Stimulated activated CD4-positive, alpha-beta T cell treated with anti-CD3 and anti-CD28 coated beads, Interleukin-12 subunit alpha, Interleukin-12 subunit beta, amount 100 ng/mL, for 4 hours (primary cell): ENCODE results near the gene ARHGAP8.

ENCODE experiments used
- DNase-seq: peaks from one replicate; pipeline ENCODE4 v3.0.0-alpha.2; 2020

Gene ARHGAP8

DNA sequence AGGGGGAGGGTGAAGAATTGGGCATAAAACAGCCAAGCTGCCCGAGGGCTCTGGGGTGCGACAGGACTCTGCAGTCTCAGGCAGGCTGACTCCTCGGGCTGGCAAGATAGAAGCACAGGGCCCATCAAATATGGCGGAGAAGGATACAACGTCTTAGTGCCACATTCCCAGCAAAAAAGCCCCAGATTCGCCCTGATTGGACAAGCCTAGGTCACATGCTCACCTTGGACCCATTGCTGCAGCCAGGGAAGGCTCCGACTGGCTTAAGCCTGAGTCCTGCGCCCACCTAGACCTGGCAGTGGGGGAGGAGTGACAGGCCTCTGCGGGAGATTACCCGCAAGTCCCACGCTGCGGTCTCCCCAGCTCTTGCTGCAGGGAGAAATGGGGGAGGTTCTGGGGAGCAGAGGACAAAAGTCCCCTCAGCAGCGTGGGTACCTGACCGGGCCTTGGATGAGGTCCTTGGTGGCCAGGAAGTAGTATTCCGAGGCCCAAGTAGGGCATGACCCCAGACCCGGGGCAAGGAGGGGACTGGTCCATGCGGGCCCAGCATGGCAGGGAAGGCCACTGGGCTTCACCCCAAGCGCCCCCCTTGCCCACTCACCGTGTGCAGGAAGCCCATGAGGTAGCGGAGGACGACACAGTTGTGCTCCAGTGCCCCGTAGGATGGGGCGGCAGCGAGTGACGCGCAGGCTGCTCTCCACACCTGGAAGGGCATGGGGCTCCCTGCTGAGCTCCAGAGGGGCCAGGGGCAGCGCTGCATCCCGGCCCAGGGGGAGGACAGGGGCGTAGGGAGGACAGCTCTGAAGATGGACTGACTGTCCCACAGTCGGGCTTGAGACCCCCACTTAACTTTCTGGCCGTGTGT is 113.0 kb downstream of the ARHGAP8 start:
- DNase-seq: no peak

DNA sequence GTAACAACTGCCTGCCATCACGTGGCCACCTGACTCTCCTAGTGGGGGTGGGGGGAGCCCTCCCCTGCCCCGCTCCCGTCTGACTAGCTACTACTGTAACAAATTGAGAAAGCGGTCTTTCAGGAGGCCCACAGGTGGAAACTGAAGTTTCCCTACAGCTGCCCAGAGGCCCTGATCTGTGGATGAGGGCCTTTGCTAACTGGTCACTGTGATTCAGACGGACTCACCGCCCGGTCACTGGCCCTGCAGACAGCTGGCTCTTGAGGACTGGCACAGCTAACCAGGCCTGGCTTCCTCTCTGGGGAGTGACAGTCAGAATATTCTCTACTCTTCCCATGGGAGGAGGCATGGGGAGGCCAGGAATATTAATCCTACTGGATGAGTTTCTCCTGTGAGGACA is 116.8 kb downstream of the ARHGAP8 start:
- DNase-seq: no peak

DNA sequence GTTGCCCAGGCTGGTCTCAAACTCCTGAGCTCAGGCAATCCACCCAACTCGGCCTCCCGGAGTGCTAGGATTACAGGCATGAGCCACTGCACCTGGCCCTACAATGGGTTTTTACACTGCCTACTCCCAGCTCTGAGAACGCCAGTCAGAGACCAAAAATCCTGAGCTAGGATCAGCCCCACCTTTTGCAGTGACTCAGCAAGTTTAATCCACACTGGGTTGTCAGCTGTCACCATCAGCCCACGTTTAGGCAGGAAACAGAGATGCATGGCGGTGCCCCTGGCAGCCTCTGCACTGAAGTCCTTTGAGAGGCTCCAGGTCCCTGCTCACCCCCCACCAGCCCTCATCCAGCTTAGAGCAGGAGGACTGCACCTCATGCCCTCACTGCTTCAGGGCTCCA is 117.6 kb downstream of the ARHGAP8 start:
- no peak for DNase-seq

DNA sequence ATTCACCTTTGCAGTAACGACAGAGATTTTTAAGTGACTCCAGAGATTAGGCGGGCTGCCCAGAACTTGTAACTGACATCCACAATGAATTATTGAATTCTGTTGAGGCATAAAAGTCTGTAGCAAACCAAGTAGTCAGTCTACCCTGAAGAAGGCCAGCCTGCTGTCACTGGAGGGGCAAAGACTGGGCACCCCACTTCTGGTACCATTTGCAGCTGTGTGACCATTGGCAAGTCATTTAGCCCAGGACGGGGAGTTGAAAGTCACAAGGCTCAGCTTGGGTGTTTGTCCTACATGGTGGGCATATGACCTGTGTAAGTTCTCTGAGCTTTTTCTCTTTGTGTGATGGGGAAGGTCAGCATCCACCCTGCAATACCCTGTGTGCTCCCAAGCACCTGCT is 119.4 kb downstream of the ARHGAP8 start:
- DNase-seq: no peak

DNA sequence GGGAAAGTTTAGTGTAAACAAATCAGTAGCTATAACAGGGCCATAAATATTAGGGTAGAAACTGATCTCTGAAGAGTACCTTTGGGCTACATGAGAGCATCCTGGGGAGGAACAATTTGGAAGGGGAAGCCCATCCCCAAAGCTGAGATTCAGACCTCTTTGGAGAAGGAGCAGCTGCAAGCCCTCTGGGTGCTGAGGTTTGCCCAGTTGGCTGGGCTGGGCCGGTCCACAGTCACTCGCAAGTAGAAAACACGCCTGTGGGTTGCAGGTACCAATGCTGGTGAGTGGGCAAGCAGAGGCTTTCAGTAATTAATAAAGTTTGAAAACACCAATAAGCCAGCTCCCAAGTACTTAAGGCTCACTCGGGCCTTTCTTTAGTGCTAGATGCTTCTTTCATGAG is 124.5 kb downstream of the ARHGAP8 start:
- DNase-seq: no peak

DNA sequence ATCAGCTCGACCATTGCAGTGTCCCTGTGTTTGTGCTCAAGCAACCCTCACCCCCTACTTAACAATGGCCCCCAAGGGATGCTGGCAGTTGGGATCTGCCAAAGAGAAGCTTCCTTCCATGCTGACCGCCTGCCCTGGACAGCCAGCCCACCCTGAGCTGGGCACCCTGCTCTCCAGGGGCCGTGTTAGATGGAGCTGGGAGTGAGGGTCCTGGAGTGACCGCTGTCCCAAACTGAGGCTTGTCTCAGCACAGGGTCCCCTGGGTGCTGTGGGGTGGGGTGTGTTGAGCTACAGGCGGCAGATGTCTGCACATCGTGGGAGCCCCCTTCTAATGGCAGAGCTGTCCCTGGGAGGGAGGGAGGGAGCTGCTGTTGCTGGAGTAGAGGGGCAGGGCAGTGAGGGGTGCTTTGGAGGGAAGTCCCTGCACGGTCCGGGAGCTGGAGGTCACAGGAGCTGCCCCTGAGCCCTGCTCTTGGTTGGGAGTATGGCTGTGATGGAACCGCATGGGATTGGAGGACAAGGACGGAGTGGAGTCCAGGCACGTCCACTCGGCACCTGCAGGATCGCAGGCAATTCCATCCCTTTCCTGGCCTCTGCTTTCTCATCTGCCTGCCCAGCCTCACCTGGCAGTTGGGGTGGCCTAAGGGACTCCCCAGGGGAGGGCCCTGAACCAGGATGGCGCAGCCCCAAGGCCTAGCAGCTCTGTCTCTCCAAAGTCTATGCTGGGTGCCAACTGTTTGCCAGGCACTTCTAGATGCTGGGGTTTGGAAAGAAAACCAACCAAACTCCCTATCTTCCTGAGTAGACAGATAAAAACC is 126.3 kb downstream of the ARHGAP8 start:
- no peak for DNase-seq

DNA sequence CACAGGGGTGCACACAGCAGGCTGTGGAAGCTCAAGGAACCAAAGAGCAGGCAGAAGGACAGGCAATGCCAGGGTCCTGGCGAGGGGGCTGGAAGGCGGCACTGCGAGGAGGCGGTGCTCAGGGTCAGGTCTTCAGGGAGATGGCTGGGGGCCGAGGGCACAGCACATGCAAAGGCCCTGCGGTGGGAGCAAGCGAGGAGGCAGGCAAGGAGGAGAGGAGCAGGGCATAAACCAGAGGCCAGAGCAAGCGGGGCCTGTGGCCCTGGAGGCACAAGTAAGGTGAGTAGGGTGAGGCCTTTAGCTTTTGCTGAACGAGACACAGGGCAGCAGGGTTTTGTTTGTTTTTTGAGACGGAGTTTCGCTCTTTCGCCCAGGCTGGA is 126.9 kb downstream of the ARHGAP8 start:
- DNase-seq: no peak

DNA sequence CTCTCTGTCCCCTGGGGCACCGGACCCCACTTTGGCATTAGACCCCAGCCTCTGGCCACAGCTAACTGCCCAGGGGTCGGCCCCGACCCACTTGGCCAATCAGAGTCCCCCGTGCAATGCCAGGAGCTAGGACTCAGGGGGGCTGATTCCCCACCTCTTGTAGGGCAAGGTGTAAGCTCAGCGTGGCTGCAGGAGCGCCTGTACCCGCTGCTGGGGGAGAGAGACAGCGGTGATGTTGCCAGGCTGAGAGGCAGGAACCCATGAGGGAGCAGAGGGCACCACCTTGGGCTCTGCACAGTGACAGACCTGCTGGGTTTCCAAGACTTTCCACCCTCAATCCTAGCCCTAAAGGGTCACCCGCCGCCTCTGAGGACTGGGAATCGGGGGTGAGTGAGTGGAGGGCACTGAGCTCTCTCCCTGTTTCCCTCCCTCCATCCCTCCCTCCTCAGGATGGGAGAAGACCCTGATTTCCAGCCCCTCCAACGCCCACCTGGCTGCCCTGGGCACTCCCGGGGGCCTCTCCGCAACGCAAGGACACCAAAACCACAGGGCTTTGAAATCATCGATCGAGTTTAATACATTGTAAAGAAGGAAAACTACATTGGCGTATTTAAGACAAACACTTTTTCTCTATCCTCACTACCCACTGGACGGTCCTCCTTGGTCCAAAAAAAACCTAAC is 128.4 kb downstream of the ARHGAP8 start:
- no peak for DNase-seq

DNA sequence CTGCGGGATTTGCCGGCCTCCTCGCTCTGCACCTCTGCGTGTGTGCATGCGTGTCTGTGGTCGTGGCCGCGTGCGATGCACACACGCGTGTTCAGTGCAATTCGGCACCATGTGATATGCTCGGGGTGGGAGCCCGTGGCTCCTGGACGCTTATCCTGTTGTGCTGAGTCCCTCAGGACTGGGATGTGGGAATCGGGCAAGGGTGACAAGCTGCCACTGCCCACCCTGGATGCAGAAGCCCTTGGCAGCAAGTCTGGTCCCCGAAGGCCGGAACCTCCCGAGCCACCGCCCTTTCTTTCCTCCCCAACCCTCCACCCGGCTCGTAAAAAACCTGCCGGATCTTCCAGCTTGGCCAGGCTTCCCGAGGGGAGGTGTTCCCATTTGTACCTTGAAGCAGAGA is 129.2 kb downstream of the ARHGAP8 start:
- no peak for DNase-seq

DNA sequence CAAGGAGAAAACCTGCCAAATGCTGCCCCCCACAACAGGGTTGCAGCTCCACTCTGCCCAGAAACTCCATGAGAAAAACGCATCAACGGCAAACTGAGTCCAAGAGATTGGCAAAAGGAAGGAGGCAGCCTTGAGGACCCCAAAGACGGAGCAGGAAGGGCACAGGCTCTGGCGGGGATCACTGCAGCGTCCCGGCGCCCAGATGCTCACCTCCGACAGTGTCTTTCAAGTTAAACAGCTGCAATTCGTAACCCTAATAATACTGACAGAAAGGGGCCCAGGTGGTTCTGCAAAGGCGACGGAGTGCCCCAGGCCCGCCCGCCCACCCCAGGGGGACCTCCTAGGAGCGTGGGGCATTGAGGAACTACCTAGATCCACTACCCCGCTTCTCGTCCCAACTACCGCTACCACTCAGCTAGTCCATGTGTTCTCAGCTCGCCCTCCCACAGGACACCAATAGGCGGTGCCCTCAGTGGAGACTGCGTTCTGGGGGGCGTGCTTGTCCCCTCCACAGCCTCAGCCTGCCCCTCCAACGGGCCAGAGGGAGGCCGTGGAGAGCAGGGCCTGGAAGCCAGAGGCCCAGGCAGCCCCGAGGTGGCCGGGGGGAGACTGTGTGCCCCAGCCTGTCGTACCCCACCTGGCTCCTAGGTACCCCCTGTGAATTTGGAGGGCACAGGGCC is 130.0 kb downstream of the ARHGAP8 start:
- DNase-seq: no peak

DNA sequence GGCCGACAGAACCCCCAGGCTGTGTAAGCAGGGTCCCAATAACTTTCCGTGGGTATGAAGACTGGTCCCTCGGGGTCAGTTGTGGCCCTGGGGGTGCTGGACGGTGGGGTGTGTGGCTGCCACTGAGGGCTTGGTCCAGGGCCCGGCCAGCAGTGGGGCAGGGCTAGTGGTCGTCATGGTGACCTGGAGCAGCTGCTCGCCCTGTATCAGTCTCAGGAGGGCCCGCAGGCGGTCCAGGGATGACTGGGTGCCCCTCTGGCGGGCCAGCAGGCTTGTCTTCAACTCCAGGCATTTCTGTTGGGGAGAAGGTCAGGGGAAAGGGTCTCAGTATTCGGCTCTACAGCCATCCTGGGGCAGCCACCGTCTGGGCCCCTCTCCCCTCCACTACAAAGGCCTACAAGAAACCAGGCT is 130.6 kb downstream of the ARHGAP8 start:
- DNase-seq: no peak

DNA sequence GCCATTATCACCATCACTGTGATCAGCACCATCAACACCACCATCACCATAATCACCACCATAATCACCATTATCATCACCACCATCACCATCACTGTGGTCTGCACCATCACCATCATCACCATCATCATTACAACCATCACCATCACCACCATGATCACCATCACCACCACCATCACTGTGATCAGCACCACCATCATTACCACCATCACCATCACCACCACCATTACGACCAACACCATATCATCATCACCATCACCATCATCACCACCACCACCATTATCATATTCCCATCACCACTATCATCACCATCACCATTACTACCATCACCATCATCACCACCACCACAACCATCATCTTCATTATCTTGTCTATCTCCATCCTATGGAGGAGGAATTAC is 132.2 kb downstream of the ARHGAP8 start:
- DNase-seq: no peak

DNA sequence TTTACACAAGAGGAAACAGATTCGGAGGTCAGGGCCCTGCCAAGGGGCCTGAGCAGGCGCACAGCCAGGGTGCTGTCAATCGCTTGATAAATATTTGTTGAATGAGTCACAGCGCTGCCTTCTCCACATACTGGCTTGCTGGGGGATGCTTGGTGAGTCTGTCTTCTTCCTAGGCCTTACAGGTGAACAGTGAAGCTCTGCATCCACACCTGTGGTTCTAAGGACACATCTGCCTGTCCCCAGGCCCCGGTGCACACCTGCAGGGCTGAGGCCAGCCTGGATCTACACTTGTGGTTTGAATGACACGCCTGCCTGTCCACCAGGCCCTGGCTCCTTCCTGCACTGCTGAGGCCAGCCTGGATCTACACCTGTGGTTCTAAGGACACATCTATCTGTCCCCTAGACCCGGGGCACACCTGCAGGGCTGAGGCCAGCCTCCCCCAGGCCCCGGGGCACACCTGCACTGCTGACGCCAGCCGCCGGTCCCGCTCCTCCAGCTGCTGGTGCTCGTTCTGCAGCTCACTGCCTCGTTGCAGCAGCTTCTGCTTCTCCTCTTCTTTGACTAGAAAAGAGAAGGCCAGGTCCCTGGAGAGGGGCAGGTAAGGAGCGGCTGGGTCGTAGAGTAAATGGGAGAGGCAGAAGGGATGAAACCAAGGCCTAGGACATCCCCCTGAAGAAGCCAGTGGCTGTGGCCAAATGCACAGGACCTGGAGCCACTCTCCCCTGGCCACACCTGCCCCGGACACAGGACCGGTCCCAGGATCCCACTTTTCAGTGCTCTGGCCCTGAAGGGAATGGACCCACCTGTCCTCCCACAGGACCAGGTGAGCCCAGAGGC is 132.8 kb downstream of the ARHGAP8 start:
- no peak for DNase-seq

DNA sequence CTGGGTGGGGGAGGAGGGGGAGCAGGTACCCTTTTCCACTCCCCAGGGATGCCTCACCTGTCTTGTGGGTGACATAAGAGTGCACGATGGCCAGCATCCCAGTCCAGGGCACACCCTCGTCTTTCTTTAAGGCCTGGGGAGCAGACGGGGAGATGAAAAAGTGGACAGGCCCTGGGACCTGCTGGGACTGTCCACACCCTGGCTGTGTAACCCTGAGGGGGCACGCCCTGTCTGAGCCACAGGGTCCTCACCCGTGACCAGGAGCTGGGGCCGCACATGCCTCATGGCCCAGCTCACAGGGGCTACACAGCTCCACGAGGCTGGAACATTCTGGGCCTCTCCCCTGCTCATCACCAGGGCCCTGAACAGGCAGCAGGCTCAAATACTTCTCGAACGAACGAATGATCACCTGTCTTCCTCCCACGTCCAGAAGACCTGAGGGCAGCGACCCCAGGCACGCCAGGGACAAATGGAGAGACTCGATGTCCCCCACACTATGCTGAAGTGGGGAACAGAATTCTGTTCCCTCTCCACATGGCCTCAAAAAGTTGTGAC is 133.5 kb downstream of the ARHGAP8 start:
- DNase-seq: no peak

DNA sequence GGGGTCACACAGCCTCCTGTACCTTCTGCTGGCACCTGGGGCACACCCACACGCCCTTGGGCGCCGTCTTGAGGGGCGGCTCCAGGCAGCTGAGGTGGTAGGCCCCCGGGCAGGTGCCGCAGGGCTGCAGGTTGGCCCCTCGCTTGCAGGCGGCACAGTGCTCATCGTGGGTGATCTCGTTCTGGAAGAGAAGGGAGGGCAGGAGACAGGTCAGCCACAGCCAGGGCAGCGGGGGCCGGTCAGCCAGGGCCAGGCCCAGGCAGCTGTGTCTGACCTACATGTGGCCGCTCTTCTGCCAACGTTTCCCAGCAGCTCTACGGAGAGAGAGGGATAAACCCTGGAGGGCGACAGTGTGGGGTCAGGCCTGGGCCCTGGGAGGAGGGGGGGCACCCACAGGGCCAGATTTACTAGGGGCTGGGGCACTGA is 135.6 kb downstream of the ARHGAP8 start:
- no peak for DNase-seq

DNA sequence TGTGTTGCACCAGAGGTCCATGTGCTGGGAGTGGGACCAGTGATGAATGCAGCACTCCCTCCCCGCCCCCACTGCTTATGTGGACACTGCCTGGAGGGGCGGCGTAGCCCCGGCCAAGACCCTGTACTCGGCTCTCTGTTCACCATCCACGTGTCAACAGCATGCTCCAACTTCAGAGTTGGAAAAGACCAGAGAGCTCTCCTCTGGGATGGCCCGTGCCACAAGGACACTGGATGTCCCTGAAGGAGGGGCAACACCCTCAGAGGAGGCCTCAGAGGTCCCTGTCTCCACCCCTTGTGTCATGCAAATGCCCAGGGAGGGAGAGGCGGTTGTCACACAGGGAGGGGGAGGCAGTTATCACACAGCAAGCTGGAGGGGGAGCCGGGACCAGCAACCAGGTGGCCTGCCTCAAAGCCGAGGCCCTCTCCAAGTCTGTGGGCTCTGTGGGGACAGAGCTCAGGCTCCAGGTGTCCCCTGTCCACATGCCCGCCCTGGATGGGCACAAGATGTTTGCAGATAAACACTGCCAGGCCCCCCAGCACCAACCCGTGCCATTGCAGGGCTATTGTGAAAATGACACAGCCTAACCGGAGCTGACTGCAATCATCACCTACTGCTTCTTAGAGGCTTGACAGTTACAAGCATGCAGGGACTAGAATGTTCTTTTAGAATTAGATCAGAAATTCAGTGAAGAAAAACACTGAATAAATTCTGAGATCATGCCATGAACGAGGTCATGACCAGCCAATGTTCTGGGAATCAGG is 136.3 kb downstream of the ARHGAP8 start:
- DNase-seq: no peak

DNA sequence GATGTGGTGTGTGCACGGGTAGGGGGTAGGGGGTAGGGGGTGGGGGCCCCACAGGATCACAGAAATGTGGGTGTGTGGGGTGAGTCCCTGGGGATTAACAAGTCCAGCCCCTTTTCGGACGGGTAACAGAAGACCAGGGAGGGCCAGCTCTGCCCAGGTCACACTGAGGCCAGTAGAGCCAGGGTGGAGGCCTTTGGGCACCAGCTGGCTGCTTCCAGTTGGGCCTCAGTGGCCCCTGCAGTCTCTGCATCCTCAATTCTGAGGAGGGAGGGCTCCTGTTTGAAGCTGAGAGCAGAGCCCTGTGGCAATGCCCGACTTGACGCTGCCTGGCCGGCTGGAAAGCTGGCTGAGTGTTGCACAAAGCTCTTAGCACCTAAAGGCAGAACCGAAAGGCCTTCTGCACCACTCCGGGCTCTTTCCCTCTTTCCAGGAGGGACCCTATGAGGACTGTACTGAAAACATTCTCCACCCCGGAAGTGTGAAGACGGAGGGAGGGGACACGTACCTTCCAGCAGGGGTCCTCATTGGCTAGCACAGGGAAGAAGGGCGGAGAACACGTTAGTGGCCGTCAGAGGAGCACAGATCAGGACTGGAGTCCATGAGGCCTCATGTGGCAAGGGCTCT is 137.0 kb downstream of the ARHGAP8 start:
- no peak for DNase-seq

DNA sequence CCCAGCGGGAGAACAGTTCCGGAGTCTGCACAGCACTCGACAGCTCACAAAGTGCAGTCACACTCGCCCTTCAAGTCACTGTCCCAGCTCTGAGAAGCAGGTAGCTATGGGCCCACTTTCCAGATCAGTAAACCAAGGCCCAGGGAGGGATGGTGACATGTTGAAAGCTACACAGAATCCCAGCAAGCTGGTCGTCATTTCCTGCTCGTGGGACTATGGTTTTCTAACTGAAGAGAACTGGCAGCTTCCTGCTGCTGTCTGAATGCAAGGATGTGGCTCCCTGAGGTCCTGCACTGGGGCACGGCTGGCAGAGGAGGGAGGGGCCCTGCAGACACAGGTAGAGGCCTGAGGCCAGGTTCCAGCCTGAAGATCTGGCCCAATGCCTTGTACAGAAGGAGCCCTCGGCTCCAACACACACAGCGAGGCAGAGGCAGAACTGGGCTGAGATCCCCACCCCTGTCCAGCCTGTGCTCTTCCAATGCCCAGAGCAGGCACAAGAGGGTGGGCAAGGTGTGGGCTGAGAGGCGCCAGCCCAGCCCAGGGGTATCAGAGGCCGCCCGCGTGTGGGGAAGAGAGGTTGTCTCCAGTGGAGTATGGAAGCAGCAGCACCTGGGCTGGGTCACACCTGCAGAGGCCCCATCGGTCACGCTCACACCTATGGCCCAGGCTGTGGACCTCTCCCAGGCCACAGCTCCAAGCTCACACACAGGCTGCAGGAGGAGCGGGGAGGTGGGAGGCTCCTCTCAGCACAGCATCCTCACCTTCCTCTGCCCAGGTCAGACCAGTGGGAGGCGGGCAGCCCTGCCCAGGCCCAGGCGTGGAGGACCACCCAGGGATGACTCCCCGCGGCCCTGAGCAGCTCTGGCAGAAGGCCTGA is 138.3 kb downstream of the ARHGAP8 start:
- DNase-seq: no peak

DNA sequence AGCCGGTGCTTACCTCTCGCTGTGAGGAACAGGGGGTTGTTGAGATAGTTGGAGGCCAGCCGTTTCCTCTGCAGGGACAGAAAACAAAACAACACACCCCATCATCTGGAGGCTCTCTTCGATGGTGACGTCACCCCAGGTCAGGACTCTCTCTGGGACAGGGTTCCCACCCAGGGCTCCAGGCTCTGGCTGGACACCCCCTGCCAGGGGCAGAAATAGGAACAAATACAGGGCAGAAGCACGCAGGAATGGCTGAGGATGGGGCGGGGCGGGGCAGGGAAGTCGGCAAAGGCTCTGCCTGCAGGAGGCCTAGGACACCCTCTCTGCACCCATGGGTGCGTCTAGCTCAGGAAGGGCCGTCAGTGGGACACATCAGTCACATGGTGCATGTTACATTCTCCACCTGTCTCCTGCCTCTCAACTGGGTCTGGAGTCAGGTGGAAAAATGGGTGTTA is 138.9 kb downstream of the ARHGAP8 start:
- no peak for DNase-seq
